H9 (cell line): Measurements from ENCODE around the gene SRPX2. TPM values are rescaled to one million over a fixed set of nuclear protein-coding genes. Genes with fewer than 3 reads are reported as not detected.
A peak's percentile ranks its signal among the peaks of the same experiment; 100 is the strongest.

Experiments
- DNase-seq: peaks from one replicate; pipeline ENCODE4 v3.0.0-alpha.2; 2017
- H2AFZ ChIP-seq: one replicate; pipeline ENCODE4 v1.6.1; 2013; ENCODE audit warnings: mild to moderate bottlenecking, low read length, control low read depth, moderate library complexity
- H2AK5ac ChIP-seq: 2 replicates; pipeline ENCODE4 v1.6.1; 2013; ENCODE audit warnings: low read length, control low read depth, mixed read lengths; ENCODE audit not compliant: insufficient read length
- H2BK120ac ChIP-seq: one replicate; pipeline ENCODE4 v1.6.1; 2013; ENCODE audit warnings: low read depth, mild to moderate bottlenecking, low read length, control low read depth, inconsistent platforms; ENCODE audit not compliant: poor library complexity, severe bottlenecking
- H2BK12ac ChIP-seq: 2 replicates; pipeline ENCODE4 v1.6.1; 2013; ENCODE audit warnings: low read length, control low read depth, mixed read lengths, low read depth; ENCODE audit not compliant: insufficient read length
- H2BK15ac ChIP-seq: 2 replicates; pipeline ENCODE4 v1.6.1; 2013; ENCODE audit warnings: low read depth, low read length, control low read depth
- H2BK20ac ChIP-seq: one replicate; pipeline ENCODE4 v1.6.1; 2013; ENCODE audit warnings: low read depth, mild to moderate bottlenecking, low read length, control low read depth, inconsistent platforms; ENCODE audit not compliant: poor library complexity, severe bottlenecking
- H2BK5ac ChIP-seq: 2 replicates; pipeline ENCODE4 v1.6.1; 2013; ENCODE audit warnings: low read length, control low read depth, mixed read lengths; ENCODE audit not compliant: insufficient read length
- H3K14ac ChIP-seq: 2 replicates; pipeline ENCODE4 v1.6.1; 2013; ENCODE audit warnings: low read length, control low read depth; ENCODE audit not compliant: insufficient read depth
- H3K18ac ChIP-seq: 2 replicates; pipeline ENCODE4 v1.6.1; 2013; ENCODE audit warnings: low read depth, mild to moderate bottlenecking, mixed read lengths, low read length, control low read depth; ENCODE audit not compliant: insufficient read length
- H3K23ac ChIP-seq: 2 replicates; pipeline ENCODE4 v1.6.1; 2013; ENCODE audit warnings: low read length, control low read depth, mixed read lengths, low read depth; ENCODE audit not compliant: insufficient read length
- H3K23me2 ChIP-seq: 2 replicates; pipeline ENCODE4 v1.6.1; 2013; ENCODE audit warnings: low read depth, mild to moderate bottlenecking, mixed read lengths, low read length, control low read depth; ENCODE audit not compliant: insufficient read length, poor library complexity, severe bottlenecking
- H3K27ac ChIP-seq: 2 replicates; pipeline ENCODE4 v1.5.1; 2013; ENCODE audit warnings: low read length, control low read depth, mixed read lengths, low read depth; ENCODE audit not compliant: insufficient read length
- H3K27me3 ChIP-seq: 2 replicates; pipeline ENCODE4 v1.6.1; 2013; ENCODE audit warnings: low read length, control low read depth, inconsistent platforms; ENCODE audit not compliant: insufficient read depth
- H3K4ac ChIP-seq: 2 replicates; pipeline ENCODE4 v1.6.1; 2013; ENCODE audit warnings: low read depth, mild to moderate bottlenecking, control low read depth, inconsistent platforms, low read length, moderate library complexity
- H3K4me1 ChIP-seq: 2 replicates; pipeline ENCODE4 v1.6.1; 2013; ENCODE audit warnings: low read length, control low read depth, inconsistent platforms; ENCODE audit not compliant: insufficient read depth
- H3K4me2 ChIP-seq: 2 replicates; pipeline ENCODE4 v1.6.1; 2013; ENCODE audit warnings: low read length, control low read depth, mixed read lengths; ENCODE audit not compliant: insufficient read length, insufficient read depth
- H3K56ac ChIP-seq: 2 replicates; pipeline ENCODE4 v1.6.1; 2013; ENCODE audit warnings: low read depth, mild to moderate bottlenecking, mixed read lengths, low read length, control low read depth; ENCODE audit not compliant: insufficient read length
- H3K79me1 ChIP-seq: 2 replicates; pipeline ENCODE4 v1.6.1; 2013; ENCODE audit warnings: low read depth, mild to moderate bottlenecking, moderate library complexity, low read length, control low read depth, inconsistent platforms; ENCODE audit not compliant: insufficient read depth, poor library complexity, severe bottlenecking
- H3K79me2 ChIP-seq: 2 replicates; pipeline ENCODE4 v1.6.1; 2013; ENCODE audit warnings: low read length, control low read depth, inconsistent platforms; ENCODE audit not compliant: insufficient read depth
- H3K9ac ChIP-seq: 2 replicates; pipeline ENCODE4 v1.6.1; 2013; ENCODE audit warnings: low read length, control low read depth, mixed read lengths; ENCODE audit not compliant: insufficient read length; ENCODE audit errors: extremely low read depth
- H3K9me3 ChIP-seq: one replicate; pipeline ENCODE4 v1.6.1; 2013; ENCODE audit warnings: low read depth, low read length, inconsistent platforms; ENCODE audit not compliant: control insufficient read depth
- H3T11ph ChIP-seq: one replicate; pipeline ENCODE4 v1.6.1; 2013; ENCODE audit warnings: mild to moderate bottlenecking, low read length, control low read depth, inconsistent platforms
- H4K20me1 ChIP-seq: one replicate; pipeline ENCODE4 v1.6.1; 2013; ENCODE audit not compliant: control insufficient read depth, insufficient read length, insufficient read depth
- H4K5ac ChIP-seq: 2 replicates; pipeline ENCODE4 v1.6.1; 2013; ENCODE audit warnings: low read depth, mild to moderate bottlenecking, mixed read lengths, low read length, control low read depth; ENCODE audit not compliant: insufficient read length
- H4K8ac ChIP-seq: replicated peaks from 2 replicates; pipeline ENCODE4 v1.6.1; 2013; ENCODE audit warnings: low read length, control low read depth, mixed read lengths, low read depth; ENCODE audit not compliant: insufficient read length
- H4K91ac ChIP-seq: 2 replicates; pipeline ENCODE4 v1.6.1; 2013; ENCODE audit warnings: low read depth, mild to moderate bottlenecking, moderate library complexity, mixed read lengths, low read length, control low read depth; ENCODE audit not compliant: insufficient read length
- H3K27ac Mint-ChIP-seq, 3 experiments: 2 replicates in 2 of 3; 3 replicates in 1 of 3; pipeline ENCODE4 v1.8.0; 2020 to 2021; ENCODE audit warnings: mixed read lengths in 3 of 3, mild to moderate bottlenecking in 1 of 3, moderate library complexity in 1 of 3
- H3K27me3 Mint-ChIP-seq: 2 replicates; pipeline ENCODE4 v1.8.0; 2021; ENCODE audit warnings: low read depth, mild to moderate bottlenecking, moderate library complexity, mixed read lengths
- H3K36me3 Mint-ChIP-seq, 3 experiments: 2 replicates in 2 of 3; 3 replicates in 1 of 3; pipeline ENCODE4 v1.8.0; 2020 to 2021; ENCODE audit warnings: low read depth in 3 of 3, mixed read lengths in 3 of 3; ENCODE audit not compliant: insufficient read depth in 1 of 3
- H3K4me1 Mint-ChIP-seq, 2 experiments: 2 replicates each; pipeline ENCODE4 v1.8.0; 2020; ENCODE audit warnings: mixed read lengths in 2 of 2
- H3K4me3 Mint-ChIP-seq, 2 experiments: 2 replicates in 1 of 2; 3 replicates in 1 of 2; pipeline ENCODE4 v1.8.0; 2020 to 2021; ENCODE audit warnings: mild to moderate bottlenecking in 2 of 2, mixed read lengths in 2 of 2, moderate library complexity in 1 of 2
- H3K9me3 Mint-ChIP-seq, 2 experiments: 2 replicates in 1 of 2; 3 replicates in 1 of 2; pipeline ENCODE4 v1.8.0; 2020; ENCODE audit warnings: mild to moderate bottlenecking in 2 of 2, mixed read lengths in 2 of 2, moderate library complexity in 1 of 2
- CTCF ChIP-seq: fragments of 200-600 bp; sonication (generic); conservative IDR thresholded peaks from 3 replicates; pipeline ENCODE4 v1.8.0; 2021; ENCODE audit warnings: antibody characterized with exemption, mild to moderate bottlenecking
- WGBS: extraction: QIAGEN DNeasy Blood & Tissue Kit; methylation state at CpG from one replicate; pipeline ENCODE4 v1.1.7; 2013; ENCODE audit warnings: missing lambda C conversion rate, low lambda C conversion rate, mixed read lengths; ENCODE audit not compliant: insufficient read length; ENCODE audit errors: extremely low coverage; 5-methylcytosine and 5-hydroxymethylcytosine counted together
- total RNA-seq: library from RNA; stranded (reverse); gene quantifications from 2 replicates; pipeline ENCODE4 v1.2.1, GENCODE V29; 2021

Gene SRPX2
- total RNA-seq, 1 experiment from 2014 or later, result not detected

- H3K4me1 ChIP-seq, result no peaks in the 10 kb centered on the region
- H3T11ph ChIP-seq, result no peak overlapping the region
- no peaks in the 10 kb centered on the region for H3K27me3 ChIP-seq
- peak; percentile 35; the same call in 2 of the 3 replicates for TF ChIP-seq CTCF
- no peak overlapping the region for H3K18ac ChIP-seq
- Mint-ChIP-seq H3K9me3 (peaks cover 0 to 52% of the 10 kb centered on the region in 2 experiments; a peak in 2 of 5 replicates), H3K27ac (no peak overlapping the region), H3K4me3 (peak overlapping the region in 1 of 2 experiments; percentile 50; a peak in 1 of 5 replicates), H3K27me3 (no peaks in the 10 kb centered on the region), H3K4me1 (peaks cover 18 to 19% of the 10 kb centered on the region in 2 experiments), H3K36me3 (no peaks in the 10 kb centered on the region; a peak in 1 of 7 replicates)
- no peaks in the 10 kb centered on the region for H3K79me2 ChIP-seq
- no peak overlapping the region for H3K9ac ChIP-seq
- no peak overlapping the region for H3K4ac ChIP-seq
- no peak overlapping the region for H4K5ac ChIP-seq
- H3K56ac ChIP-seq, result no peak overlapping the region
- H2BK5ac ChIP-seq, result no peak overlapping the region
- H3K23ac ChIP-seq, result no peak overlapping the region
- H2BK12ac ChIP-seq, result no peak overlapping the region
- no peak overlapping the region for H2AFZ ChIP-seq
- H2BK15ac ChIP-seq, result no peak overlapping the region
- H3K27ac ChIP-seq, result no peak overlapping the region
- H2BK20ac ChIP-seq, result no peak overlapping the region
- no peaks in the 10 kb centered on the region for H3K79me1 ChIP-seq
- H2BK120ac ChIP-seq, result no peak overlapping the region
- H4K20me1 ChIP-seq, result no peaks in the 10 kb centered on the region
- no peaks in the 10 kb centered on the region for H3K9me3 ChIP-seq
- H3K14ac ChIP-seq, result no peak overlapping the region
- DNase-seq, result no peak
- peak overlapping the region; percentile 16 for H3K4me2 ChIP-seq
- no CpG with 5 or more reads among the region's 1 CpG for WGBS
- no peak overlapping the region for H4K8ac ChIP-seq
- H3K23me2 ChIP-seq, result no peaks in the 10 kb centered on the region
- H2AK5ac ChIP-seq, result no peak overlapping the region
- H4K91ac ChIP-seq, result no peak overlapping the region
Measured at GRCh38 chrX:100609591-100609990, 34.4 kb upstream of the SRPX2 start.
